HG03342 (cell line): Measurements from ENCODE around the gene OR5B3.
"Not testable (repeated sequence)": the region's sequence is repeated elsewhere in the genome, so short reads cannot be mapped to it uniquely, and the experiment has no call there.

ENCODE experiments used
- ATAC-seq: cut with Tn5 transposase; IDR thresholded peaks from one replicate; pipeline ENCODE4 v1.9.1; 2021; ENCODE audit warnings: mild to moderate bottlenecking, moderate library complexity; ENCODE audit not compliant: unreplicated experiment

The OR5B3 gene

GRCh38 chr11:58406774-58407173 lies at the start of gene OR5B3:
Gene OR5B3 (minus strand): TSS chr11:58406874. CDS start chr11:58403409, 3,465 bp downstream.
- ATAC-seq: no peak

- no peak for ATAC-seq
Observed at GRCh38 chr11:58451585-58451984, 44.9 kb upstream of the OR5B3 start.

- ATAC-seq: no peak
Observed at GRCh38 chr11:58446294-58446693, 39.6 kb upstream of the OR5B3 start.

GRCh38 chr11:58444300-58444699 lies 37.6 kb upstream of the OR5B3 start:
- ATAC-seq: no peak

- no peak for ATAC-seq
Observed at GRCh38 chr11:58442136-58442535, 35.5 kb upstream of the OR5B3 start, which contains the start of gene OR5B12. Gene OR5B12 (minus strand): TSS chr11:58442236. CDS start chr11:58440151, 2,085 bp downstream.

GRCh38 chr11:58438486-58438885 lies 31.8 kb upstream of the OR5B3 start:
- no peak for ATAC-seq

- ATAC-seq: no peak
Observed at GRCh38 chr11:58434217-58434616, 27.5 kb upstream of the OR5B3 start.

GRCh38 chr11:58433638-58434203 lies 27.0 kb upstream of the OR5B3 start:
- ATAC-seq: peak; percentile 87

GRCh38 chr11:58429273-58429672 lies 22.6 kb upstream of the OR5B3 start:
- no peak for ATAC-seq

- ATAC-seq: no peak
Observed at GRCh38 chr11:58428021-58428420, 21.3 kb upstream of the OR5B3 start, which contains the start of gene OR5B2. Gene OR5B2 (minus strand): TSS chr11:58428121. CDS start chr11:58423261, 4,860 bp downstream.

GRCh38 chr11:58399622-58400021 lies 7.1 kb downstream of the OR5B3 start:
- not testable (repeated sequence) for ATAC-seq

- no peak for ATAC-seq
Observed at GRCh38 chr11:58395581-58395980, 11.1 kb downstream of the OR5B3 start.

GRCh38 chr11:58394195-58394594 lies 12.5 kb downstream of the OR5B3 start:
- no peak for ATAC-seq

- ATAC-seq: no peak
Observed at GRCh38 chr11:58392746-58393145, 13.9 kb downstream of the OR5B3 start.

- no peak for ATAC-seq
Observed at GRCh38 chr11:58391879-58392278, 14.8 kb downstream of the OR5B3 start.

- no peak for ATAC-seq
Observed at GRCh38 chr11:58390551-58391063, 16.1 kb downstream of the OR5B3 start.

- no peak for ATAC-seq
Observed at GRCh38 chr11:58358969-58359368, 47.7 kb downstream of the OR5B3 start, which contains the start of gene OR5B17. Gene OR5B17 (minus strand): TSS chr11:58359069. CDS start chr11:58359069, 0 bp downstream.

GRCh38 chr11:58354727-58355126 lies 51.9 kb downstream of the OR5B3 start:
- ATAC-seq: no peak
